Caco-2 (cell line): ENCODE results near the gene POLR1E. TPM values are rescaled to one million over a fixed set of nuclear protein-coding genes. Genes with fewer than 3 reads are reported as not detected.

Experiments
- BruUV-seq: library from RNA; stranded (reverse); fragments of 400-500 nt; replicated peaks from 2 replicates; lab custom pipeline; 2021; lab: Mats Ljungman, UMichigan
- CTCF ChIA-PET: fragments of 300-600 bp; sonication (Branson Sonifier 250); formaldehyde crosslinking; loops from one replicate; lab custom pipeline; 2022; ENCODE audit warnings: antibody characterized with exemption; lab: Charles Lee
- POLR2A ChIA-PET: fragments of 300-600 bp; sonication (Branson Sonifier 250); formaldehyde crosslinking; loops from one replicate; lab custom pipeline; 2022; ENCODE audit warnings: antibody characterized with exemption; lab: Charles Lee
- DNase-seq, 2 experiments: peaks; one replicate each; pipeline versions ENCODE4 v3.0.0 to v3.0.0-alpha.2; 2020 to 2022
- H3K27me3 ChIP-seq: replicated peaks from 2 replicates; pipeline ENCODE4 v1.6.0; 2011; ENCODE audit warnings: low read length; ENCODE audit not compliant: control insufficient read depth, insufficient read depth
- H3K36me3 ChIP-seq: 2 replicates; pipeline ENCODE4 v1.5.1; 2011; ENCODE audit warnings: low read length; ENCODE audit not compliant: control insufficient read depth, insufficient read depth
- H3K4me1 ChIP-seq: fragments of 250-450 bp; sonication (Bioruptor Pico); 2 replicates; pipeline ENCODE4 v1.5.1; 2020; ENCODE audit warnings: mild to moderate bottlenecking
- H3K4me3 ChIP-seq: 2 replicates; pipeline ENCODE4 v1.5.1; 2011; ENCODE audit warnings: low read depth, mild to moderate bottlenecking, control low read depth, low read length
- H3K9me3 ChIP-seq: fragments of 250-450 bp; sonication (Bioruptor Pico); 2 replicates; pipeline ENCODE4 v1.5.1; 2020; ENCODE audit warnings: mild to moderate bottlenecking, moderate library complexity
- H3K27ac Mint-ChIP-seq: one replicate; pipeline ENCODE4 v1.8.0; 2022; ENCODE audit warnings: mixed read lengths; ENCODE audit not compliant: unreplicated experiment
- H3K27me3 Mint-ChIP-seq: one replicate; pipeline ENCODE4 v1.8.0; 2022; ENCODE audit warnings: mixed read lengths; ENCODE audit not compliant: insufficient read depth, unreplicated experiment
- H3K36me3 Mint-ChIP-seq: one replicate; pipeline ENCODE4 v1.8.0; 2022; ENCODE audit warnings: mild to moderate bottlenecking, mixed read lengths; ENCODE audit not compliant: insufficient read depth, unreplicated experiment
- H3K4me1 Mint-ChIP-seq: one replicate; pipeline ENCODE4 v1.8.0; 2022; ENCODE audit warnings: low read depth, mixed read lengths; ENCODE audit not compliant: unreplicated experiment
- H3K4me3 Mint-ChIP-seq: one replicate; pipeline ENCODE4 v1.8.0; 2022; ENCODE audit warnings: mild to moderate bottlenecking, moderate library complexity, mixed read lengths; ENCODE audit not compliant: unreplicated experiment
- H3K9me3 Mint-ChIP-seq: one replicate; pipeline ENCODE4 v1.8.0; 2022; ENCODE audit warnings: mixed read lengths; ENCODE audit not compliant: unreplicated experiment
- CTCF ChIP-seq, 2 experiments: fragments of 200-600 bp in 1 of 2; IDR thresholded peaks; 1 replicate in 1 of 2; 2 replicates in 1 of 2; pipeline versions ENCODE4 v1.5.1 to v1.8.0; 2011 to 2022; ENCODE audit warnings: antibody characterized with exemption in 1 of 2, control low read depth in 1 of 2, inconsistent platforms in 1 of 2, low read depth in 1 of 2, low read length in 1 of 2, mild to moderate bottlenecking in 1 of 2, moderate library complexity in 1 of 2; ENCODE audit not compliant: insufficient read depth in 1 of 2, severe bottlenecking in 1 of 2, unreplicated experiment in 1 of 2
- intact Hi-C: fragments of 100-400 bp; cut with micrococcal nuclease; formaldehyde crosslinking; loops from one replicate; pipeline ENCODE4 v1.10.0; 2022; ENCODE audit not compliant: unreplicated experiment
- total RNA-seq: library from RNA; stranded (reverse); gene quantifications from 2 replicates; pipeline ENCODE4 v1.2.3, GENCODE V29; 2022

POLR1E gene
- total RNA-seq, 1 experiment from 2014 or later, result 33.4 TPM

- DNase-seq, result no peak
- ChIA-PET CTCF (no interaction called here), POLR2A (no interaction called here)
- no peaks in the 10 kb centered on the region for H3K36me3 Mint-ChIP-seq
- intact Hi-C loops, result no loop called here
- H3K4me3 ChIP-seq, result no peak overlapping the region
- no peaks in the 10 kb centered on the region for H3K36me3 ChIP-seq
- H3K4me1 ChIP-seq, result no peaks in the 10 kb centered on the region
- H3K9me3 ChIP-seq, result no peaks in the 10 kb centered on the region
- TF ChIP-seq CTCF (IDR thresholded peaks at IDR 0.05; ENCODE audit: insufficient read depth in 1 of 2, low read depth in 1 of 2, low read length in 1 of 2, severe bottlenecking in 1 of 2, unreplicated experiment in 1 of 2), result no peak
- H3K27ac Mint-ChIP-seq, result no peak overlapping the region
- no peaks in the 10 kb centered on the region for H3K27me3 Mint-ChIP-seq
- no TSS peak for BruUV-seq
- H3K27me3 ChIP-seq, result no peaks in the 10 kb centered on the region
- H3K4me3 Mint-ChIP-seq, result no peak overlapping the region
- H3K4me1 Mint-ChIP-seq, result no peaks in the 10 kb centered on the region
- H3K9me3 Mint-ChIP-seq, result no peaks in the 10 kb centered on the region
Observed at GRCh38 chr9:37547328-37547878, 61.7 kb downstream of the POLR1E start.

DNA sequence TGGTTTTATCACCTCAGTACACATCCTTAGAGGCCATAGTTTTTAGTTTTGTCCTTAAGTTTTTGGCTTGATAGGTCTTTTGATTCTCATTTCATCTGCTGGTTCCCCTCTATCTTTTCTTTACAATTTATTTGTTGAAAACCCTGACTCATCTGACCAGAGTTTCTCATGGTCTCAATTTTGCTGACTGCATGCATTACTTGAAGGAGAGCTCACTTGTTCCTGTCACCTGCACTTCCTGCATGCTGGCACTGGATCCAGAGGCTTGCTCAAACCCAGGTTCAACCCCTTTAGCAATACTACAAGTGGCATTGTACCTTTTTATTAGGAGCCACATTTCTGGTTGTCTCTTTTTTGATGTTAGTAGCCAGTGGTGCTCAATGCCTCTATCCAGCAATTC lies 63.8 kb downstream of the POLR1E start:
- TF ChIP-seq CTCF (IDR thresholded peaks at IDR 0.05; ENCODE audit: insufficient read depth in 1 of 2, low read depth in 1 of 2, low read length in 1 of 2, severe bottlenecking in 1 of 2, unreplicated experiment in 1 of 2), result no peak
- no peaks in the 10 kb centered on the region for H3K4me1 ChIP-seq
- Mint-ChIP-seq H3K9me3 (no peaks in the 10 kb centered on the region), H3K4me3 (no peak overlapping the region), H3K36me3 (no peaks in the 10 kb centered on the region), H3K27me3 (no peaks in the 10 kb centered on the region), H3K27ac (no peak overlapping the region), H3K4me1 (no peaks in the 10 kb centered on the region)
- H3K27me3 ChIP-seq, result no peaks in the 10 kb centered on the region
- BruUV-seq, result no TSS peak
- no peaks in the 10 kb centered on the region for H3K36me3 ChIP-seq
- POLR2A ChIA-PET, result no interaction called here
- no peaks in the 10 kb centered on the region for H3K9me3 ChIP-seq
- intact Hi-C loops, result no loop called here
- no peak for DNase-seq
- CTCF ChIA-PET, result no interaction called here
- H3K4me3 ChIP-seq, result no peak overlapping the region

DNA sequence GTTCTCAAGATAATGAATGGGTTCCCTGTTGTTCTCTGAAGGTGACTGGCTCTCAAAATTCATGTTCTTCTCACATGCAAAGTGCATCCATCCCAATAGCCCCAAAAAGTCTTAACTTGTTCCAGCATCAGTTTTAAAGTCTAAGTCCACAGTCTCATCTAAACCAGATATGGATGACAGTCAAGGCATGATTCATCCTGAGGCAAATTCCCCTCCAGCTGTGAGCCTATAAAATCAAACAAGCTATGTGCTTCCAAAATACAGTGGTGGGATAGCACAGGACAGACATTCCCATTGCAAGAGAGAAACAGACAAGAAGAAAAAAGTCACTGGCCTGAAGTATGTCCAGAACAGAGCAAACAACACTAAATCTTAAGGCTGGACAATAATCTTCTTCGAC lies 65.0 kb downstream of the POLR1E start:
- BruUV-seq, result no TSS peak
- no peaks in the 10 kb centered on the region for H3K9me3 Mint-ChIP-seq
- CTCF ChIA-PET, result no interaction called here

More for the DNA sequence above, 65.0 kb downstream of the POLR1E start:
- intact Hi-C loops, result no loop called here
- DNase-seq, result no peak
- Histone ChIP-seq H3K36me3 (no peaks in the 10 kb centered on the region), H3K4me1 (no peaks in the 10 kb centered on the region), H3K27me3 (no peaks in the 10 kb centered on the region), H3K4me3 (no peak overlapping the region), H3K9me3 (no peaks in the 10 kb centered on the region)
- Mint-ChIP-seq H3K36me3 (no peaks in the 10 kb centered on the region), H3K4me3 (no peak overlapping the region), H3K27ac (no peak overlapping the region), H3K4me1 (no peaks in the 10 kb centered on the region), H3K27me3 (no peaks in the 10 kb centered on the region)
- POLR2A ChIA-PET, result no interaction called here
- TF ChIP-seq CTCF (IDR thresholded peaks at IDR 0.05; ENCODE audit: insufficient read depth in 1 of 2, low read depth in 1 of 2, low read length in 1 of 2, severe bottlenecking in 1 of 2, unreplicated experiment in 1 of 2), result no peak
